ENCODE measurements around the gene ARMC9. TPM values are rescaled to one million over a fixed set of nuclear protein-coding genes. Genes with fewer than 3 reads are reported as not detected.

ARMC9 gene
- total and polyA plus RNA-seq, 2 of the 13 experiments (the other 11 are each of a cell fraction or from before 2014, with no cell fraction given) = 9.1 to 12.8 TPM

- no peak for TF ChIP-seq ZNF672 (CRISPR knock-in tag; IDR thresholded peaks at IDR 0.05)
- TF ChIP-seq ZBTB20 (CRISPR knock-in tag; IDR thresholded peaks at IDR 0.05; ENCODE audit: borderline replicate concordance, low read depth) = no peak
- TF ChIP-seq JUN (CRISPR knock-in tag; IDR thresholded peaks at IDR 0.05) = no peak
- TF ChIP-seq ZNF792 (CRISPR knock-in tag; IDR thresholded peaks at IDR 0.05) = no peak
- TF ChIP-seq TCF12 (IDR thresholded peaks at IDR 0.05) = no peak
- TF ChIP-seq TCF12 (CRISPR knock-in tag; IDR thresholded peaks at IDR 0.05) = no peak
- no peak for TF ChIP-seq RBFOX2 (IDR thresholded peaks at IDR 0.05; ENCODE audit: low read depth, low read length)
- no peak for TF ChIP-seq ZNF12 (CRISPR knock-in tag; IDR thresholded peaks at IDR 0.05)
- 0 out of 2 replicates have a peak, but pooled peaks have one; percentile 25 for TF ChIP-seq PAXIP1 (CRISPR knock-in tag; conservative IDR thresholded peaks at IDR 0.05)
- 0 out of 2 replicates have a peak, but pooled peaks have one; percentile 25 for TF ChIP-seq ZBTB7B (CRISPR knock-in tag; IDR thresholded peaks at IDR 0.05)
- no peak for TF ChIP-seq PHF20 (CRISPR knock-in tag; IDR thresholded peaks at IDR 0.05)
- no peak for TF ChIP-seq HNRNPK (IDR thresholded peaks at IDR 0.05; ENCODE audit: low read depth, low read length, poor library complexity, severe bottlenecking)
- TF ChIP-seq EZH2 (conservative IDR thresholded peaks at IDR 0.05; ENCODE audit: low read depth, low read length) = no peak
- no peak for TF ChIP-seq ZBTB34 (CRISPR knock-in tag; IDR thresholded peaks at IDR 0.05)
- TF ChIP-seq ZNF207 (IDR thresholded peaks at IDR 0.05; ENCODE audit: borderline replicate concordance) = no peak
- peak; percentile 96 for TF ChIP-seq PATZ1 (CRISPR knock-in tag; IDR thresholded peaks at IDR 0.05)
- no peak for TF ChIP-seq ZNF101 (CRISPR knock-in tag; IDR thresholded peaks at IDR 0.05; ENCODE audit: borderline replicate concordance, low read depth)
- TF ChIP-seq ZNF768 (CRISPR knock-in tag; IDR thresholded peaks at IDR 0.05) = peak; percentile 46; the same call in 1 of the 2 replicates
- no peak for TF ChIP-seq TRAFD1 (CRISPR knock-in tag; IDR thresholded peaks at IDR 0.05; ENCODE audit: borderline replicate concordance)
- no peak for TF ChIP-seq ZNF432 (CRISPR knock-in tag; IDR thresholded peaks at IDR 0.05; ENCODE audit: borderline replicate concordance)
- peak; percentile 47; the same call in 1 of the 2 replicates for TF ChIP-seq HIVEP1 (CRISPR knock-in tag; IDR thresholded peaks at IDR 0.05)
These were observed 201.6 kb downstream of the ARMC9 start (continued) for GRCh38 chr2:231399853-231400680.

Data from HepG2 (cell line).